HG02870 (cell line): ENCODE measurements around the gene C14orf132.
"Not testable (repeated sequence)": the region's sequence is repeated elsewhere in the genome, so short reads cannot be mapped to it uniquely, and the experiment has no call there.

Experiments used
- ATAC-seq: cut with Tn5 transposase; IDR thresholded peaks from one replicate; pipeline ENCODE4 v1.9.1; 2021; ENCODE audit warnings: mild to moderate bottlenecking, moderate library complexity; ENCODE audit not compliant: unreplicated experiment

Gene C14orf132

DNA sequence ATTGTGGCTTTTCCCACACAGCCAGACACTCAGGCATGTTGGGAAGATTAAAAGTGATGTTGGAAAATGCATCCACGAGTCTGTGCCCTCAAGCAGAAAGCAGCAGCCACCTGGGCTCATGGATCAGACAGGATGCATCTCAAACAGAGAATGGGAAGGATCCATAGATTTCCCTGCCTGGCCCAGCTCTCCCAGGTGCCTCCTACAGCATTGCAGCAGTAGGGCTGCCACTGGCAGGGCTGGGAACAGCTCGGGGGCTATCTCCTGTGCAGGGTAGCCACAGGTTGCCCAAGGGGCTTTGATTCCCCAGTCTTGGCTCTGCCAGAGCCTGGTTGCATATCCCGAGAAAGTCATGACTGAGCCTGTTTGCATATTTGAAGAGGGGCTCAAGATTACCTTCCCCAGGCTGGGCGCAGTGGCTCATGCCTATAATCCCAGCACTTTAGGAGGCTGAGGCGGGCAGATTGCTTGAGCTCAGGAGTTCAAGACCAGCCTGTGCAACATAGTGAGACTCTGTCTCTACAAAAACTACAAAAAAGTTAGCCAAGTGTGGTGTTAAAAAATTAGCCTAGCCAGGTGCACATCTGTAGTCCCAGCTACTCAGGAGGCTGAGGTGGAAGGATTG, 19.5 kb downstream of the C14orf132 start:
- no peak for ATAC-seq

DNA sequence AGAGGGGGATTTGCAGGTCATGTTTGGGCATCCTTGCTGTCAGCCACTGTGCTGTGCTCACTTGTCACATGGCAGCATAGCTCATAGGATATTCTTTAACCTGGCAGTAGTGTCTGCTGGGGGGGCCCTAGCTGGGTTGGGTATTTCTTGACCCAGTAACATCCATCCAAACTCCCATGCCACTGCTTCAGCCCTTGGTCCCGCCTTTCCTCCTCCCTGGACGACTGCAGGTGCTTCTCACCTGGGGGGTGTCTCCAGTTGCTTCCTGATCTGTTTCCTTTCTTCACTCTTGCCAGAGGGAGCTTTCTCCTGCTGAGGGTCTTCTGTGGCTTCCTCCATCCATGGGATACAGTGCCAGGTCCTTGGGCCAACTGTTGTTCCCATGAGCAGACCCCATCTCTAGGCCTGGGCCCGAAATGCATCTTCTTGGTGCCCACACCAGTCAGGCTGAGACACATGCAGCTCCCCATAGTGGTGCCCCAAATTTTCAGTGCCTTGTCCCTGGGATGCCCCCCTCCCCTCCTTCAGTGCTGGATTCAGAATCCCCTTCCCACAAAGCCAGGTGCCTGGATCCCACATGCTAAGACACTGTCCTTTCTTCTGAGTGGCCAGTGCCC, 20.5 kb downstream of the C14orf132 start:
- ATAC-seq: no peak

DNA sequence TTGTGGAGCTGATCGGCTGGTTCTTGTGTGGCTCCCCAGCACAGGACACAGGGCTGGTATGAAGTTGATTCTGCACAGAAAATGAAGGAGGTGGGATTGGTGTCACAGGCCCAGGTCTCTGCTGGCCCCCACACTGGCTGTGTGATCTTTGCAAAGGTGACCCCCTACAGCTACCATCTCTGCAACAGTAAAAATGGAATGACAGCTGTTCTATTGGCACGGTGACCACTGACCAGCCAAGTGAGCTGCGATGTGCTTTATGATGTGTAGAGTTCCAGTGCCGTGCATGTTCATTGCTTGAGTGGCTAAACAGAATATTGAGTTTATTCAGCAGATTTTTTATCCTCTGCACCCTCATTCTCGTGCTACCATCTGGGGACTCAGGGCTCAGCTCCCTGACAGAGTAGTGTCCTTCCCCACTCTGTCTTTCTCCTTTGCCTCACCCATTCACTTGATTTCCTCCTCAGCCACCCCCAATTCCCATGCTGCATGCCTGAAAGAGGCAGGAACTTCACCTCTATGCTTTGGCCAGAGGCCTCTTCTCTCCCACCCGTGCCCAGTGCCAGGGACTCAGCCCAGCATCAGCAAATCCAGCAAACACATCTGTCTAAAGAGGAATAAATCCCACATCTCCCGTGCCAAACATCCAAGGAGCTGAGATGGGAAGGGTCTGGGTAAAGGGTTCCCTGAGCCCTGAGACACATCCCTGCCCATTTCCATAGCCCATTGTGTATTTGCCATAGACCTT, 21.2 kb downstream of the C14orf132 start:
- ATAC-seq: no peak

DNA sequence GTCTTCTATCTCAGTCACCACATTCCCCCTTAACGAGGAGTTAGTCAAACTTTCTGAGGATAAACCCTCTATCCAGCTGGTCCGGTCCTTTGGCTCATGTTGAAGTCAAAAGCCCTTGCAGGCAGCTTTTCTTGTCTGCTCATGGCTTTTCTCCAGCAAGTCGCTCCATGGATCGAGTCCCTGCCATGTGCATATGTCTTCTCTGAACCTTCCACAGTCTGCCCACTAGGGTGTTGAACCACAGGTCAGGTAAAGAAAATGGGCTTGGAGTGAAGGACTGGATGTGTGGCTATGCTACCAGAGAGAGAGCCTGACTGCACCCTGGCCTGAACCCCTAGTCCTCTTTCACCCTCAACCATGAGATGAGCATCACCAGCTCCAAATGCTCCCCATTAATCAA, 22.8 kb downstream of the C14orf132 start:
- ATAC-seq: no peak

DNA sequence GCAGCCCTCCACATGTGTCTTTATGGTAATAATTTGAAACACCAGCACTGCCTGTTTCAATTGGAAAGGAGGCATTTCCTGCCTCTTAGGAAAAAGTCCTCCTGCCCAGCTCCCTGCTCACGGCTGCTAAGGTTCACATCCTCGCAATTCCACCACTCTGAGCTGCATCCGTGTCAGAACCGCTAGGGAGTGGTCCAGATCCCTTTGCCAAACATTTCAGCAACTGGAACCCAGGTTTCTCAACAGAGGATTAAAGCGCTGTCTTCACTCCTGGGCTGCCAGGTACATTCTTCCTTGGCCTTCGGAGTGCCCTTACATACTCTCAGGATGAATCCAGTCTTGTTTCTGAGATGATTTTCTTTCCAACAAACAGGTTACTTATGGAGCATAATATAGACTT, 23.3 kb downstream of the C14orf132 start:
- no peak for ATAC-seq

DNA sequence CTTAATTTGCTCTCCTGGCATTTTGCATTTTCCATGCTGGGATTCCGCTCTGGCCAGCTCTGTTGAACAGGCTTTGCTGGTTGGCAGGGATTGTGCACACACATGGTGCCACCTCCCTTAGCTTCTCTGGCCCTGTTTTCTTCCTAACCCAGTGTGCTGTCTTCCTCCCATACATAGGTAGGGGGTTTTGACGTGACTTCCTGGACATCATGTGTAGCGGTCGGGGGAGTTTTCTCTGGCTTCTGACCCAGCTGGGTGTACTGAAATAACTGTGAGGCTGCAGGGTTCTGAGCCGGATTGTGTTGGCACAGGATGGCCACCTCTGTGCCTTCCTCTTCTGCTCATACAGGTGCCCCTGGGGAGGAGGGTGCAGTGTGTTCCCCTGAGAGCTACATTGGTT, 25.7 kb downstream of the C14orf132 start:
- ATAC-seq: no peak

DNA sequence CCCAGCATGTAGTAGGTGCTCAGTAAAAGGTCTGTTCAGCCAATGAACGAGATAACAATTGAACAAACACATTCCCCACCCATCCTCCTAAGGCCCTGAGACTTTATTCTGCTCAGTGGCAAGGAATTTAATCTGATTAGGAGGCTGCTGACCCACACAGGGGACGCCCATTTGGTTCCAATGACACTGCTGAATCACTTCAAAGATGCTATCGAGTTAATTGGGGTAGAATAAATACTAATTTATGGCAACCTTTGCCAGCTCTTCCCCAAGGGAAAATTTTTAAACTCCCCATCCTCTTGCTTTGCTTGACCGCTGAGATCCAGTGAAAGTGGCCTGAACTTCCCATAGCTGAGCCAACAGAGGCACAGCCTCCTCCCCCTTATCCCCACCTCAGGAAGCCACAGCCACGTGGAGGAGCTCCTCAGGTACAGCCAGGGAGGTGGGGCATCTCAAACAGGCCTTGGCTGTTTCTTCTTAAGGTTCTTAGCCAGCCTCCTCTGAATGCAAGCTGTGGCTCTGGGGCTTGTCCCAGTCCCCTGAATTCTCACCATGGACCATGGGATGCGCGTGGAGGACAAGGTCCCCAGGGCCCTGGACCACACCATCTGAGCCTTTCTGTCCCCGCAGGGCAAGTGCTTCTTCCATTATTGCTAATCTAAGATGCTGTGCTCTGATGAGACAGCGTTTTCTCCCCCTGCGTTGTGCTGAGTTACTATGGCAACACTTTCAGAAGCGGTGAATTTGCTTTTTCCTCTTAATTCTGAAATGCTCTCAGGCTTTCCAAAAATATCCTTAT, 26.7 kb downstream of the C14orf132 start:
- ATAC-seq: peak; percentile 54

DNA sequence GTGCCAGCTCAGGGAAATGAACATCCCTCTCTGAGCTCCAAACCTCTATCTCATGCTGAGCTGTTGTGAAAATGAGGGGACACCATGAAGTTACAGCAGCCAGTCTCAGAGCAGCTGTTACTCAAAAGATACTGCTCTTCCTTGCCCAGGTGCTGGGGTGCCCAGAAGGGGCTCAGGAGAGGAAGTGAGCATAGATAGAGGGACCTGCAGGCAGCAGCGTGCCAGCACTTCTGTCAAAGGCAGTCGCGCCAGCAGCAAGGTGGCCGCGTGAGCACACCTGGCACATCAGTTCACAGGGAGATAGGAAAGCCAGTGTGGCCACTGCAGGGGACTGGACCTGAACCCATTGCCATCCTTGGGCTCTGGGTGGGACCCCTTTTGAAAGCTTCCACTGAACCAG, 27.8 kb downstream of the C14orf132 start:
- ATAC-seq: no peak

DNA sequence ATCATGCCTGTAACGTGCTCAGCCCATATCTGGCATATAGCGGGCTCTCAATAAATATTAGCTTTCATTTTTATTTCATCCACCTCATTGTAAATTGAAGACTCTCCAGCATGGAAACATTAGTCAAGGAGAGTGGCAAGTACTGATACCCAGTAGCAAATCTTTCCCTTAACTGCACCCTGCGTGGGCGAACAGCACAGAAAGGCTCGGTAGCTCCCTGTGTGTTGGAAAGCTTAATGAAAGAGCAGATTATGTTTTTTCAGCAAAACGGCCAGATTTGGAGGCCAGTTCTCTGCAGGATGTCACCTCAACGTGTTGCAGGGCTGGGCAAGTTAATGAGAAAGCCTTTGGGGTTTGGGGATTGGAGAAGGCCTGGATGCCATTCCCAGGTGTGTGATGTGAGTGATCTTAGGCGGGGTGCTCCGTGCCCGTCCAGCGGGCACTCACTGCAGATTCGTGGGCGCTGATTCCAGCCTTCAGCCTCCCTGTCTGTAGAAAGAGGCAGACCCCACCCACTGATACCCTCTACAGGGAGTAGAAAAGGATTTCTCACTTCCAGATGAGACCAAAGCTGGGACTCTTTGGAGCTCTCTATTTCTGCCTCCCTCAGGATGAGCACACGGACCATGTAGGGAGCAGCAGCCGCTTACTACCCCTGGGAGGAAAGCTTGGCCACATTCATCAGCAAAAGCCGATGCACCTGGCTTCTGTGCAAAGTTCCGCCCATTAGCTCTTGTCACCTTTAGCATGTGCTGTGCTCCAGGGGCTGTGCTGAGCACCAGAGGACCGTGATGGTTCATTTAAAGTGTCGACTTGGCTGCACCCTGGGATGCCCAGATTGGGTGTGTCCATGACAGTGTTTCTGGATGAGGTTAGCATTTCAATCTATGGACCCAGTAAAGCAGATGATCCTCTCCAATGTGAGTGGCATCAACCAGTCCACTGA, 29.1 kb downstream of the C14orf132 start:
- ATAC-seq: no peak

DNA sequence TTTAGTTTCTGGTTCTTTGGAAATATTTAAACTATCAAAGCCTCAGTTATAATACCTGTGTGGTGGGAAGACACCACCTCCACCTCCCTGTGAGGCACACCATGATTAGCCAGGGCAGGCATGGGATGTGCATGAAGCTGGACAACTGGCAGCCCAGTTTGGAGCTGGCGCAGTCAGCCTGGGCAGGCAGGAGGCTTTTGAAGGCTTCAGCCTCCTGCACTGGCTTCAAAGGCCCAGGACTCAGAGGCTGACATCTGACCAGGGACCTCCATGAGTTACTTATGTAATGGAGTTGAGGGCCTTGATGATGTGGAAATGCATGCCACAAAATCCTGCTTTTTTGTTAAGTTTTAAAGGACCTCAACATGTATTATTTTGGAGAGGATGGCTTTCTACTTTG, 30.3 kb downstream of the C14orf132 start:
- no peak for ATAC-seq

DNA sequence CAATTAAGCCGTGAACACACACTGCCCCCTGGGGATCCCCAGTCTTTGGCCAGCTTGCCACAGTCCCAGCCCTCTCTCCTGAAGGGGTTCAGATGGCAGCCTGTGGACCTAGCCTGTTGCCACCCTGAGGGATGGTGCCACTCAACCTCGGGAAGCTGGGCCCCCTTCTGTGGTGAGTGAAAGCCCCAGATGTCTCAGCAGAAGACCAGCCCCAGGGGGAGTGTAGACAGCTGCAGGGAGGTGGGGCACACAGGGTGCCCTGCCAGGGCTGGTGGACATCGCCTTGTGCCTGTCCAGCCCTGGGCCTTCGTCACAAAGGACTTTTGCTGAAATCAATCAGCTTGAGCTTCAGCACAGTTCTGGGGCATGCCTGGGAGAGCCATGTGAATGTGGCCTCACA, 32.4 kb downstream of the C14orf132 start:
- ATAC-seq: no peak

DNA sequence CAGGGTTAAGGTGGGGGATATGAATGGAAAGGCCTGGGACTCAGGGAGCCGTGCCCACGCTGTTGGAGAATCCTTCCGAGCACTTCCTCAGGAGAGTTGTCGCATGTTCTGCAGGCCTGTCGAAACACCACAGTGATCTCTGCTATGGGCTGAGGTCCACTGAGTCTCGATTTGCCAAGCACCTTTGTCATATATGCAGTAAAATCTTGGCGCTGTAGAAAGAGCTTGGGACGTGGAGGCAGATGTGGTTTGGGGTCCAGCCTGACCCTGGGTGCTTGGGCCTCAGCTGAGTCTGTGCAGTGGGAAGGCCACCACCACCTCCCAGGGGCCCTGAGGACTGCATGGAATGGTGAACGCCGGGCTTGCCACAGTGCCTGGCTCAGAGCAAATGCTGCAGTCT, 32.9 kb downstream of the C14orf132 start:
- no peak for ATAC-seq

DNA sequence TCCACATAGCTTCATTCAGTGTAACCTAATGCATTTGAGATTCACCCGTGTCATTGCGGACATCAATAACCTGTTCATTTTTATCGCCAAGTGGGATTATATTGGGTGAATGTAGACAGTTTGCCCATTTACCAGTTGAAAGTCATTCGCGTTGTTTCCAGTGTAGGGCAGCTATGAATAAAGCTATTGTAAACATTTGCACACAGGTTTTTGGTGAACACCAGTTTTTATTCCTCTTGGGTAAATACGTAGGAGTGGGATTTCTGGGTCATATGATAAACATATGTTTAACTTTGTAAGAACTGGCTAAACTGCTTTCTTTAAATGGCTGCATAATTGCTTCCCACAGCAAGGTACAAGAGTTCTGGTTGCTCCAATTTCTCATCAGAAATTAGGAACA, 33.6 kb downstream of the C14orf132 start:
- ATAC-seq: no peak

DNA sequence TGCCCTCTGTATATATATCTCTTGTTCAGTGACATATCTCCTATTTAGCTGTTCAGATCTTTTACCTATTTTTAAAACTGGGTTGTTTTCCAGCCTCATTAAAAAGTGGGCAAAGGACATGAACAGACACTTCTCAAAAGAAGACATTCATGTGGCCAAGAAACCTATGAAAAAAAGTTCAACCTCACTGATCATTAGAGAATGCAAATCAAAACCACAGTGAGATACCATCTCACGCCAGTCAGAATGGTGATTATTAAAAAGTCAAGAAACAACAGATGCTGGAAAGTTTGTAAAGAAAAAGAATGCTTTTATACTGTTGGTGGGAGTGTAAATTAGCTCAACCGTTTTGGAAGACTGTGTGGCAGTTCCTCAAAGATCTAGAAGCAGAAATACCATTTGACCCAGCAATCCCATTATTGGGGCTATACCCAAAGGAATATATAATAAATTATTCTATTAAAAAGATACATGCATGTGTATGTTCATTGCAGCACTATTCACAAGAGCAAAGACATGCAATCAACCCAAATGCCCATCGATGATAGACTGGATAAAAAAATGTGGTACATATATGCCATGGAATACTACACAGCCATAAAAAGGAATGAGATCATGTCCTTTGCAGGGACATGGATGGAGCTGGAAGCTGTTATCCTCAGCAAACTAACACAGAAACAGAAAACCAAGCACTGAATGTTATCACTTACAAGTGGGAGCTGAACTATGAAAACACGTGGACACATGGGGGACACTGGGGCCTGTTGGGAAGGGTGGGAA, 34.3 kb downstream of the C14orf132 start:
- not testable (repeated sequence) for ATAC-seq

DNA sequence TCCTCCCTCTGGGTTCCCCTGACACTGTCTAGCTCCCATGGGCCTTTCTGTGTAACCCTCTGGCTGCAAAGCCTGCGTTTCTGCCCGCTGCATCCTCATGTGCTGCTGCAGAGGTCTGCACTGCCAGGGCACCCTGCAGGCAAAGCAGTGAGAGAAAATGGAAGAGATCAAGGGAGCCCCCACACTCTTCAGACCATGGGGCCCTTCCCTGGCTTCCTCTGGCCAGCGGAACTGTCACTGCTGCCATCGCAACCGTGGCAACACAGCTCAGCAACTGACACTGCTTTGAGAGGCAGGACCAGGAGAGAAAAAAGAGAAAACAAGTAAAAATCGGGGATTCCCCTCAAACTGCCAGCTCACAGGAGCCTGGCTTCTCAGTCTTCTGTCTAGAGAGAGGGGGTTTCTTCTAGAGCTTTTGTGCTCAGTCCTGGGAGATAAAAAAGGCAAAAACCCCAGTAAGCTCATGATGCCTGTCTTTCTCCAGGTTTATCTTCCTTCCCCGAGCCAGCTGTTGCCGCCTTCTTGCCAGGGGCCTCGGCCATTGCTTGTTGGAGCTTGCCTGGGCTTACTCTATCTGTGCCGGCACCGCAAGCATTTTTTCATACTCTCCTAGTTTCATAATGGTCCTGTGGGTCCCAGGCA, 38.9 kb downstream of the C14orf132 start:
- ATAC-seq: no peak

DNA sequence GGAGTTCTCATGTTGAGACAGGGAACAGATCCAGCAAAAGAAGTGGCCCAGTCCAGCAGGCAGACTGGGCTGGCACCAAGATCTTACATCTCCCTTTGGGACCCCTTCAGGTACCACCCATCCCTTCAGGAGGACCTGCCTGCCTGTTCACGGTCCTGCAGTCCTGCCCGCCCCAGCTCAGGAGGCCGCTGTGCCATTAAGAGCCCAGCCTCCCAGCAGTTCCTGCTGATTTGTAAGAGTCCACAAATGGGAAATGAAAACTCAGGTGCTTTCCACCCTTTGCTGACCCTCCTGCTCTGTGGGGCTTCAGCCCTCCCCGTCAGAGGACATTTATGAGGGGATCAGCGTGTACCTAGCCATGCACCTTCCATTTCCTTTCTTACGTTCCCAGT, 39.5 kb downstream of the C14orf132 start:
- no peak for ATAC-seq

DNA sequence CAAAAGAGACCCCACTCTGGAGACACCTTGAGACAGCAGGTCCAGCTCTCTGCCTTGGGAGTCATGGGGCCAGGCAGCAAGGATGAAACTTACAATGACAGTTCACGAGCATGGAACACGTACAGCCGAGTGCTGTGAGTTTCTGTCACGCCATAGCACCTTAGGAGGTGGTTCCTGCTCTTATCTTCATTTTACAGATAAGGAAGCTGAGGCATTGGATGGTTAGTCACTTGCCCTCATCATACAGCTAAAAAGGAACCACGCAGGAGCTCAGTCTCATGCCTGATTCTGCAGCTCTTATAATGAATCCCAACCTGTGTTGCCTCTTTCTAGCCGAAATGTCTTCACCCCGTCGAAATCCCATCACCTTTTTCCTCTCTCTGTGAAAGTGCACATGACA, 39.9 kb downstream of the C14orf132 start:
- ATAC-seq: no peak

DNA sequence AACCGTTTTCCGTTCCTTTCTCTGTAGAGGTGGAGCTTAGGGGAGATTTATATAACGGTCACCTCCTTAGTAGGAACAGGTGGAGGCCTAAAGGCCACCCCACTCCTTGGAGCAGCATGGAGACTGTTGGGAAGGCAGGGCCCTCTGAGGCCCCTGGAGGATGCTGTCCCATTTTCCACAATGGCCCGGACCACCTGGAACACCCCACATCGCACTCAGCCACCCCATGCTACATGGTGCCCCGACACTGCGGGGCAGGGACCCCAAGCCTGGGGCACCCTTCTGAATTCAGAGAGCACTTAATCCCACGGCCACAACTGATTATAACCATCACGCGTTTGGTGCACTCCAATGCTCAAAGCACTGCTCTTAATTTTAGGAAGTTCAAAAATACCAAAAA, 41.4 kb downstream of the C14orf132 start:
- no peak for ATAC-seq

DNA sequence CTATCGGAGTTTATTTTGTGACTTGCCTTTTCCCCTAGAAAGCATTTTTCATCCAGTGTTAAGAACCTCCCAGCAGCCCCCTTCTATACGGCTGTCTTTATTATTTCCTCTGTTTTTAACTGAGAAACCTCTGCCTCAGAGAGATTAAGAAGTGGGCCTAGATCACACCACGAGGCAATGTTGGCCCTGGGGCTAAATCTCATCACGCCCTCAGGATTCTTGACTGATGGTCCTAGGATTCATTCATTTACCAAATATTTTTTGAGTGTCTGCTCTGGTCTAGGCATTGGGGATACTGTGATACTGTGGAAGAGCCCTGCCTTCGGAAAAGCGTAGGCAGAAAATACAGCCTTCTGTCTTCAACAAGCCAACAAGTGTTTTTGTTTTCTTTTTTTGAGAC, 42.1 kb downstream of the C14orf132 start:
- ATAC-seq: no peak
